K562 (cell line): ENCODE results near the gene TPD52L2. TPM values are rescaled to one million over a fixed set of nuclear protein-coding genes. Genes with fewer than 3 reads are reported as not detected.

Source experiments
- CBFA2T2 ChIP-seq: fragments of 450-650 bp; conservative IDR thresholded peaks from 2 replicates; pipeline ENCODE4 v1.6.1; 2017; ENCODE audit warnings: mild to moderate bottlenecking
- CREB5 ChIP-seq: fragments of 250-450 bp; sonication (Bioruptor Pico); IDR thresholded peaks from 2 replicates; pipeline ENCODE4 v1.5.0; 2020; ENCODE audit warnings: mild to moderate bottlenecking
- CSDE1 ChIP-seq, 2 experiments: fragments of 450-650 bp; IDR thresholded peaks; 2 replicates each; pipeline ENCODE4 v1.6.1; 2016; ENCODE audit warnings: mild to moderate bottlenecking in 1 of 2
- EHMT2 ChIP-seq: fragments of 450-650 bp; IDR thresholded peaks from 2 replicates; pipeline ENCODE4 v1.6.1; 2018; ENCODE audit warnings: antibody characterized with exemption
- ESRRB ChIP-seq: fragments of 250-450 bp; sonication (Bioruptor Pico); IDR thresholded peaks from 2 replicates; pipeline ENCODE4 v1.5.0; 2020; ENCODE audit warnings: mild to moderate bottlenecking, moderate library complexity, borderline replicate concordance
- NCOA4 ChIP-seq: fragments of 450-650 bp; IDR thresholded peaks from 2 replicates; pipeline ENCODE4 v1.6.1; 2018; ENCODE audit warnings: mild to moderate bottlenecking; ENCODE audit not compliant: partially characterized antibody
- PCBP2 ChIP-seq: fragments of 200-400 bp; formaldehyde crosslinking; IDR thresholded peaks from 2 replicates; pipeline ENCODE4 v1.6.1; 2018; ENCODE audit warnings: low read length, low read depth, mild to moderate bottlenecking, moderate library complexity; ENCODE audit not compliant: poor library complexity, severe bottlenecking
- POLR2AphosphoS5 ChIP-seq: IDR thresholded peaks from 2 replicates; pipeline ENCODE4 v1.6.1; 2011; ENCODE audit warnings: mild to moderate bottlenecking, low read depth, low read length, moderate library complexity; ENCODE audit not compliant: control insufficient read depth, insufficient read depth
- PTRF ChIP-seq: fragments of 450-650 bp; IDR thresholded peaks from 2 replicates; pipeline ENCODE4 v1.6.1; 2016; ENCODE audit warnings: mild to moderate bottlenecking, missing genetic modification characterization, missing compliant biosample characterization
- SMAD1 ChIP-seq: fragments of 150-350 bp; IDR thresholded peaks from 2 replicates; pipeline ENCODE4 v1.6.1; 2014; ENCODE audit warnings: low read length, low read depth; ENCODE audit not compliant: partially characterized antibody
- ZBTB9 ChIP-seq: fragments of 450-650 bp; formaldehyde crosslinking; IDR thresholded peaks from 2 replicates; pipeline ENCODE4 v1.4.0; 2020; ENCODE audit warnings: mild to moderate bottlenecking, moderate library complexity
- ZNF518B ChIP-seq: fragments of 250-450 bp; sonication (Bioruptor Pico); IDR thresholded peaks from 2 replicates; pipeline ENCODE4 v1.5.0; 2021; ENCODE audit warnings: mild to moderate bottlenecking, moderate library complexity
- ZNF707 ChIP-seq: fragments of 250-450 bp; sonication (Bioruptor Pico); conservative IDR thresholded peaks from 2 replicates; pipeline ENCODE4 v1.8.0; 2022; ENCODE audit warnings: inconsistent platforms, mild to moderate bottlenecking, moderate library complexity
- ZNF77 ChIP-seq: fragments of 250-450 bp; sonication (Bioruptor Pico); IDR thresholded peaks from 2 replicates; pipeline ENCODE4 v1.5.0; 2020
- polyA plus RNA-seq, 8 experiments: library from polyadenylated mRNA; depleted of rRNA in 4 of 8; stranded (reverse) in 5 of 8; unstranded in 3 of 8; fragments of >200 nt; fragmentation: Nextera tagmentation in 2 of 8; fragmentation: Illumina TruSeq in 1 of 8; extraction: Ambion mirVana in 2 of 8; extraction: Trizol in 1 of 8; gene quantifications; 2 replicates each; pipeline versions ENCODE4 v1.2.1 to v1.2.3, GENCODE V29; 2011 to 2014; ENCODE audit warnings: inconsistent platforms in 1 of 8, missing spikeins in 1 of 8
- total RNA-seq, 7 experiments: library from RNA; depleted of rRNA in 6 of 7; stranded (reverse); fragments of >200 nt in 6 of 7; fragmentation: Illumina TruSeq in 2 of 7; extraction: Trizol in 2 of 7; gene quantifications; 2 replicates each; pipeline versions ENCODE4 v1.2.1 to v1.2.3, GENCODE V29; 2011 to 2021; ENCODE audit warnings: low replicate concordance in 1 of 7
- TF ChIP-seq, protein P1 (sequence below): sonication (generic); formaldehyde crosslinking; IDR thresholded peaks from 2 replicates; pipeline ENCODE4 v1.8.0; 2023; ENCODE audit warnings: mild to moderate bottlenecking, missing genetic modification reagents
- TF ChIP-seq, protein P2 (sequence below), 2 experiments: fragments of 150-350 bp in 1 of 2; IDR thresholded peaks; 2 replicates each; pipeline ENCODE4 v1.6.1; 2012 to 2016; ENCODE audit warnings: low read depth in 2 of 2, low read length in 2 of 2, mild to moderate bottlenecking in 1 of 2, moderate library complexity in 1 of 2

The TPD52L2 gene
- total and polyA plus RNA-seq, 9 of the 15 experiments (the other 6 are each of a cell fraction or from before 2014, with no cell fraction given) = 1.9 to 117 (median 74.6) TPM

GRCh38 chr20:63846888-63847236 lies 18.2 kb upstream of the TPD52L2 start (continued):
- no peak for TF ChIP-seq ZNF518B
- TF ChIP-seq PTRF (tag) = no peak
- peak; percentile 81 for TF ChIP-seq EHMT2
- no peak for TF ChIP-seq ESRRB
- no peak for TF ChIP-seq ZNF77 (CRISPR knock-in tag)
- TF ChIP-seq, protein P1, sequence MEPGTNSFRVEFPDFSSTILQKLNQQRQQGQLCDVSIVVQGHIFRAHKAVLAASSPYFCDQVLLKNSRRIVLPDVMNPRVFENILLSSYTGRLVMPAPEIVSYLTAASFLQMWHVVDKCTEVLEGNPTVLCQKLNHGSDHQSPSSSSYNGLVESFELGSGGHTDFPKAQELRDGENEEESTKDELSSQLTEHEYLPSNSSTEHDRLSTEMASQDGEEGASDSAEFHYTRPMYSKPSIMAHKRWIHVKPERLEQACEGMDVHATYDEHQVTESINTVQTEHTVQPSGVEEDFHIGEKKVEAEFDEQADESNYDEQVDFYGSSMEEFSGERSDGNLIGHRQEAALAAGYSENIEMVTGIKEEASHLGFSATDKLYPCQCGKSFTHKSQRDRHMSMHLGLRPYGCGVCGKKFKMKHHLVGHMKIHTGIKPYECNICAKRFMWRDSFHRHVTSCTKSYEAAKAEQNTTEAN = no peak
- TF ChIP-seq, protein P2, sequence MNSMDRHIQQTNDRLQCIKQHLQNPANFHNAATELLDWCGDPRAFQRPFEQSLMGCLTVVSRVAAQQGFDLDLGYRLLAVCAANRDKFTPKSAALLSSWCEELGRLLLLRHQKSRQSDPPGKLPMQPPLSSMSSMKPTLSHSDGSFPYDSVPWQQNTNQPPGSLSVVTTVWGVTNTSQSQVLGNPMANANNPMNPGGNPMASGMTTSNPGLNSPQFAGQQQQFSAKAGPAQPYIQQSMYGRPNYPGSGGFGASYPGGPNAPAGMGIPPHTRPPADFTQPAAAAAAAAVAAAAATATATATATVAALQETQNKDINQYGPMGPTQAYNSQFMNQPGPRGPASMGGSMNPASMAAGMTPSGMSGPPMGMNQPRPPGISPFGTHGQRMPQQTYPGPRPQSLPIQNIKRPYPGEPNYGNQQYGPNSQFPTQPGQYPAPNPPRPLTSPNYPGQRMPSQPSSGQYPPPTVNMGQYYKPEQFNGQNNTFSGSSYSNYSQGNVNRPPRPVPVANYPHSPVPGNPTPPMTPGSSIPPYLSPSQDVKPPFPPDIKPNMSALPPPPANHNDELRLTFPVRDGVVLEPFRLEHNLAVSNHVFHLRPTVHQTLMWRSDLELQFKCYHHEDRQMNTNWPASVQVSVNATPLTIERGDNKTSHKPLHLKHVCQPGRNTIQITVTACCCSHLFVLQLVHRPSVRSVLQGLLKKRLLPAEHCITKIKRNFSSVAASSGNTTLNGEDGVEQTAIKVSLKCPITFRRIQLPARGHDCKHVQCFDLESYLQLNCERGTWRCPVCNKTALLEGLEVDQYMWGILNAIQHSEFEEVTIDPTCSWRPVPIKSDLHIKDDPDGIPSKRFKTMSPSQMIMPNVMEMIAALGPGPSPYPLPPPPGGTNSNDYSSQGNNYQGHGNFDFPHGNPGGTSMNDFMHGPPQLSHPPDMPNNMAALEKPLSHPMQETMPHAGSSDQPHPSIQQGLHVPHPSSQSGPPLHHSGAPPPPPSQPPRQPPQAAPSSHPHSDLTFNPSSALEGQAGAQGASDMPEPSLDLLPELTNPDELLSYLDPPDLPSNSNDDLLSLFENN (IDR thresholded peaks at IDR 0.05; ENCODE audit: low read depth in 2 of 2, low read length in 2 of 2) = no peak
- no peak for TF ChIP-seq ZBTB9 (CRISPR knock-in tag)
- peak; percentile 80 for TF ChIP-seq NCOA4
- TF ChIP-seq CSDE1 (IDR thresholded peaks at IDR 0.05) = peak in 1 of 2 experiments; percentile 79; a peak in 1 of 4 replicates
- TF ChIP-seq SMAD1 = no peak
- no peak for TF ChIP-seq CBFA2T2
- no peak for TF ChIP-seq PCBP2
- TF ChIP-seq CREB5 (CRISPR knock-in tag) = no peak
- no peak for TF ChIP-seq POLR2AphosphoS5
- TF ChIP-seq ZNF707 (CRISPR knock-in tag) = no peak
